HEK293 (cell line): ENCODE measurements around the gene FXYD5.

Experiments used
- MZF1 ChIP-seq: fragments of 450-650 bp; formaldehyde crosslinking; IDR thresholded peaks from 2 replicates; pipeline ENCODE4 v1.5.1; 2017; ENCODE audit warnings: missing biosample characterization, missing genetic modification characterization, borderline replicate concordance
- ZBTB26 ChIP-seq: fragments of 450-650 bp; formaldehyde crosslinking; optimal IDR thresholded peaks from 2 replicates; pipeline ENCODE3; 2016; ENCODE audit warnings: missing biosample characterization, mild to moderate bottlenecking, missing genetic modification characterization
- ZNF174 ChIP-seq: fragments of 450-650 bp; formaldehyde crosslinking; IDR thresholded peaks from 2 replicates; pipeline ENCODE4 v1.5.0; 2017; ENCODE audit warnings: missing biosample characterization, mild to moderate bottlenecking, missing genetic modification characterization
- ZNF184 ChIP-seq: fragments of 450-650 bp; IDR thresholded peaks from 2 replicates; pipeline ENCODE4 v1.5.1; 2018; ENCODE audit warnings: missing biosample characterization, mild to moderate bottlenecking, missing genetic modification characterization
- ZNF311 ChIP-seq: fragments of 450-650 bp; formaldehyde crosslinking; IDR thresholded peaks from 2 replicates; pipeline ENCODE4 v1.5.1; 2017; ENCODE audit warnings: missing biosample characterization, missing genetic modification characterization, borderline replicate concordance
- TF ChIP-seq, protein P1 (sequence below): fragments of 450-650 bp; formaldehyde crosslinking; IDR thresholded peaks from 2 replicates; pipeline ENCODE4 v1.5.1; 2016; ENCODE audit warnings: missing biosample characterization, missing genetic modification characterization
- TF ChIP-seq, protein P2 (sequence below): fragments of 450-650 bp; formaldehyde crosslinking; IDR thresholded peaks from 2 replicates; pipeline ENCODE4 v1.5.1; 2016; ENCODE audit warnings: missing biosample characterization, missing genetic modification characterization
- TF ChIP-seq, protein P3 (sequence below): fragments of 450-650 bp; formaldehyde crosslinking; IDR thresholded peaks from 2 replicates; pipeline ENCODE4 v1.5.1; 2016; ENCODE audit warnings: missing biosample characterization, missing genetic modification characterization

- TF ChIP-seq, protein P1, sequence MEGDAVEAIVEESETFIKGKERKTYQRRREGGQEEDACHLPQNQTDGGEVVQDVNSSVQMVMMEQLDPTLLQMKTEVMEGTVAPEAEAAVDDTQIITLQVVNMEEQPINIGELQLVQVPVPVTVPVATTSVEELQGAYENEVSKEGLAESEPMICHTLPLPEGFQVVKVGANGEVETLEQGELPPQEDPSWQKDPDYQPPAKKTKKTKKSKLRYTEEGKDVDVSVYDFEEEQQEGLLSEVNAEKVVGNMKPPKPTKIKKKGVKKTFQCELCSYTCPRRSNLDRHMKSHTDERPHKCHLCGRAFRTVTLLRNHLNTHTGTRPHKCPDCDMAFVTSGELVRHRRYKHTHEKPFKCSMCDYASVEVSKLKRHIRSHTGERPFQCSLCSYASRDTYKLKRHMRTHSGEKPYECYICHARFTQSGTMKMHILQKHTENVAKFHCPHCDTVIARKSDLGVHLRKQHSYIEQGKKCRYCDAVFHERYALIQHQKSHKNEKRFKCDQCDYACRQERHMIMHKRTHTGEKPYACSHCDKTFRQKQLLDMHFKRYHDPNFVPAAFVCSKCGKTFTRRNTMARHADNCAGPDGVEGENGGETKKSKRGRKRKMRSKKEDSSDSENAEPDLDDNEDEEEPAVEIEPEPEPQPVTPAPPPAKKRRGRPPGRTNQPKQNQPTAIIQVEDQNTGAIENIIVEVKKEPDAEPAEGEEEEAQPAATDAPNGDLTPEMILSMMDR (tag by site-specific recombination), result no peak
- TF ChIP-seq ZNF174 (tag by site-specific recombination) (no peak), MZF1 (tag by site-specific recombination) (no peak), ZNF184 (tag by site-specific recombination) (no peak), ZBTB26 (tag by site-specific recombination) (no peak), ZNF311 (no peak)
- TF ChIP-seq, protein P2, sequence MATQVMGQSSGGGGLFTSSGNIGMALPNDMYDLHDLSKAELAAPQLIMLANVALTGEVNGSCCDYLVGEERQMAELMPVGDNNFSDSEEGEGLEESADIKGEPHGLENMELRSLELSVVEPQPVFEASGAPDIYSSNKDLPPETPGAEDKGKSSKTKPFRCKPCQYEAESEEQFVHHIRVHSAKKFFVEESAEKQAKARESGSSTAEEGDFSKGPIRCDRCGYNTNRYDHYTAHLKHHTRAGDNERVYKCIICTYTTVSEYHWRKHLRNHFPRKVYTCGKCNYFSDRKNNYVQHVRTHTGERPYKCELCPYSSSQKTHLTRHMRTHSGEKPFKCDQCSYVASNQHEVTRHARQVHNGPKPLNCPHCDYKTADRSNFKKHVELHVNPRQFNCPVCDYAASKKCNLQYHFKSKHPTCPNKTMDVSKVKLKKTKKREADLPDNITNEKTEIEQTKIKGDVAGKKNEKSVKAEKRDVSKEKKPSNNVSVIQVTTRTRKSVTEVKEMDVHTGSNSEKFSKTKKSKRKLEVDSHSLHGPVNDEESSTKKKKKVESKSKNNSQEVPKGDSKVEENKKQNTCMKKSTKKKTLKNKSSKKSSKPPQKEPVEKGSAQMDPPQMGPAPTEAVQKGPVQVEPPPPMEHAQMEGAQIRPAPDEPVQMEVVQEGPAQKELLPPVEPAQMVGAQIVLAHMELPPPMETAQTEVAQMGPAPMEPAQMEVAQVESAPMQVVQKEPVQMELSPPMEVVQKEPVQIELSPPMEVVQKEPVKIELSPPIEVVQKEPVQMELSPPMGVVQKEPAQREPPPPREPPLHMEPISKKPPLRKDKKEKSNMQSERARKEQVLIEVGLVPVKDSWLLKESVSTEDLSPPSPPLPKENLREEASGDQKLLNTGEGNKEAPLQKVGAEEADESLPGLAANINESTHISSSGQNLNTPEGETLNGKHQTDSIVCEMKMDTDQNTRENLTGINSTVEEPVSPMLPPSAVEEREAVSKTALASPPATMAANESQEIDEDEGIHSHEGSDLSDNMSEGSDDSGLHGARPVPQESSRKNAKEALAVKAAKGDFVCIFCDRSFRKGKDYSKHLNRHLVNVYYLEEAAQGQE (tag by site-specific recombination), result no peak
- TF ChIP-seq, protein P3, sequence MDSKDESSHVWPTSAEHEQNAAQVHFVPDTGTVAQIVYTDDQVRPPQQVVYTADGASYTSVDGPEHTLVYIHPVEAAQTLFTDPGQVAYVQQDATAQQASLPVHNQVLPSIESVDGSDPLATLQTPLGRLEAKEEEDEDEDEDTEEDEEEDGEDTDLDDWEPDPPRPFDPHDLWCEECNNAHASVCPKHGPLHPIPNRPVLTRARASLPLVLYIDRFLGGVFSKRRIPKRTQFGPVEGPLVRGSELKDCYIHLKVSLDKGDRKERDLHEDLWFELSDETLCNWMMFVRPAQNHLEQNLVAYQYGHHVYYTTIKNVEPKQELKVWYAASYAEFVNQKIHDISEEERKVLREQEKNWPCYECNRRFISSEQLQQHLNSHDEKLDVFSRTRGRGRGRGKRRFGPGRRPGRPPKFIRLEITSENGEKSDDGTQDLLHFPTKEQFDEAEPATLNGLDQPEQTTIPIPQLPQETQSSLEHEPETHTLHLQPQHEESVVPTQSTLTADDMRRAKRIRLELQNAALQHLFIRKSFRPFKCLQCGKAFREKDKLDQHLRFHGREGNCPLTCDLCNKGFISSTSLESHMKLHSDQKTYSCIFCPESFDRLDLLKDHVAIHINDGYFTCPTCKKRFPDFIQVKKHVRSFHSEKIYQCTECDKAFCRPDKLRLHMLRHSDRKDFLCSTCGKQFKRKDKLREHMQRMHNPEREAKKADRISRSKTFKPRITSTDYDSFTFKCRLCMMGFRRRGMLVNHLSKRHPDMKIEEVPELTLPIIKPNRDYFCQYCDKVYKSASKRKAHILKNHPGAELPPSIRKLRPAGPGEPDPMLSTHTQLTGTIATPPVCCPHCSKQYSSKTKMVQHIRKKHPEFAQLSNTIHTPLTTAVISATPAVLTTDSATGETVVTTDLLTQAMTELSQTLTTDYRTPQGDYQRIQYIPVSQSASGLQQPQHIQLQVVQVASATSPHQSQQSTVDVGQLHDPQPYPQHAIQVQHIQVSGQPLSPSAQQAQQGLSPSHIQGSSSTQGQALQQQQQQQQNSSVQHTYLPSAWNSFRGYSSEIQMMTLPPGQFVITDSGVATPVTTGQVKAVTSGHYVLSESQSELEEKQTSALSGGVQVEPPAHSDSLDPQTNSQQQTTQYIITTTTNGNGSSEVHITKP (tag by site-specific recombination), result no peak
These were observed 33.6 kb upstream of the FXYD5 start for GRCh38 chr19:35120898-35121297.
